Mononuclear cell (primary cell): ENCODE data around the gene CUL1. TPM values are rescaled to one million over a fixed set of nuclear protein-coding genes. Genes with fewer than 3 reads are reported as not detected.

Source experiments
- H3K27me3 ChIP-seq: 2 replicates; pipeline ENCODE4 v1.6.0; 2011; ENCODE audit warnings: low read length, control low read depth; ENCODE audit not compliant: insufficient read depth
- H3K4me1 ChIP-seq: 2 replicates; pipeline ENCODE4 v1.5.1; 2011; ENCODE audit warnings: mild to moderate bottlenecking, low read length, control low read depth; ENCODE audit not compliant: insufficient read depth
- H3K4me3 ChIP-seq: 2 replicates; pipeline ENCODE4 v1.5.1; 2011; ENCODE audit warnings: mild to moderate bottlenecking, low read length, moderate library complexity
- H3K9me3 ChIP-seq: 2 replicates; pipeline ENCODE4 v1.5.1; 2011; ENCODE audit warnings: low read depth, mild to moderate bottlenecking, control low read depth, low read length
- total RNA-seq: library from RNA; depleted of rRNA; stranded (reverse); fragments of >200 nt; gene quantifications from one replicate; pipeline ENCODE4 v1.2.3, GENCODE V29; 2012

Gene CUL1
- total RNA-seq, 1 donor, result 35.1 TPM

- Histone ChIP-seq H3K4me3 (no peak overlapping the region), H3K9me3 (no peaks in the 10 kb centered on the region), H3K27me3 (no peaks in the 10 kb centered on the region), H3K4me1 (no peaks in the 10 kb centered on the region)
These were observed 91.5 kb downstream of the CUL1 start for GRCh38 chr7:148790131-148790726.

DNA sequence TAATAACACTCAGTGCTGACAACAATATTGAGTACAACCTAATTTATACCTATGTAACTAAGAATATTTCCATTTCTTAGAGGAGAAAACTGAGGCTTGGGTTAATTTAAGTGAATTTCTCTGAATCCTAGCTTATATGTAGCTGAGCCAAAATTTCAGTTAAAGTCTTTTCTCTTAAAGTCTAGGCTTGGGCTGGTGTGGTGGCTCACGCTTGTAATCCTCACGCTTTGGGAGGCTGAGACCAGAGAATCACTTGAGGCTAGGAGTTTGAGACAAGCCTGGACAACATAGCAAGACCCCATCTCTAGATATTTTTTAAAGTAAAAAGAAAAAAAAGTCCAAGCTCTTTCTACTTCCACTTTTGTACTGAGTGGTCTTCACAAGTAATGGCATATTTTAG, 92.1 kb downstream of the CUL1 start:
- Histone ChIP-seq H3K9me3 (no peaks in the 10 kb centered on the region), H3K27me3 (no peaks in the 10 kb centered on the region), H3K4me1 (no peaks in the 10 kb centered on the region), H3K4me3 (no peak overlapping the region)

- Histone ChIP-seq H3K27me3 (no peaks in the 10 kb centered on the region), H3K9me3 (no peaks in the 10 kb centered on the region), H3K4me1 (no peaks in the 10 kb centered on the region), H3K4me3 (no peak overlapping the region)
These were observed 92.8 kb downstream of the CUL1 start for GRCh38 chr7:148791546-148791945.

GRCh38 chr7:148793590-148793989, 94.9 kb downstream of the CUL1 start:
- Histone ChIP-seq H3K4me1 (no peaks in the 10 kb centered on the region), H3K9me3 (no peaks in the 10 kb centered on the region), H3K27me3 (no peaks in the 10 kb centered on the region), H3K4me3 (no peak overlapping the region)

GRCh38 chr7:148794476-148794875, 95.8 kb downstream of the CUL1 start:
- H3K4me1 ChIP-seq, result no peaks in the 10 kb centered on the region
- H3K4me3 ChIP-seq, result no peak overlapping the region
- H3K9me3 ChIP-seq, result no peaks in the 10 kb centered on the region
- no peaks in the 10 kb centered on the region for H3K27me3 ChIP-seq

DNA sequence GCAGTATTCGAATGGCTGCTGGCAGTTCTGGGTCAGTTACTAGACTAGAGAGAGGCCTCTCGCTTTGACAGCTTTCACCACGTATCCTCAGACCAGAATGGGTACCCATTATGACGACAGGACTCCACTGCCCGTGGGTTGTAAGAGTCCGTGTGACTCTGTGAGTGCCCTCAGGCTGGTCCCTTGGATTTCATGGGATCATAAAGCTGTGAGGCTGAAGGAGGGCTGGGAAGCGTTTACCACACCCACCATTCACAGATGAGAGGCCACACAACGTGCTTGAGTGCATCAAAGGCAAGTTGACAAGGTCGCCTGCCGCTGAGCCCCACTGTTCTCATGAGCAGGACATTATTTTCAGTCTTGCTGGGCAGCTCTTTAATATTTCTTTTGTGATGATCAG, 98.1 kb downstream of the CUL1 start:
- H3K4me3 ChIP-seq, result no peak overlapping the region
- no peaks in the 10 kb centered on the region for H3K27me3 ChIP-seq
- no peaks in the 10 kb centered on the region for H3K9me3 ChIP-seq
- H3K4me1 ChIP-seq, result no peaks in the 10 kb centered on the region

GRCh38 chr7:148799893-148800555, 101.3 kb downstream of the CUL1 start:
- Histone ChIP-seq H3K4me1 (no peaks in the 10 kb centered on the region), H3K4me3 (no peak overlapping the region), H3K27me3 (no peaks in the 10 kb centered on the region), H3K9me3 (no peaks in the 10 kb centered on the region)

- H3K4me3 ChIP-seq, result no peak overlapping the region
- no peaks in the 10 kb centered on the region for H3K27me3 ChIP-seq
- no peaks in the 10 kb centered on the region for H3K9me3 ChIP-seq
- no peaks in the 10 kb centered on the region for H3K4me1 ChIP-seq
These were observed 102.0 kb downstream of the CUL1 start for GRCh38 chr7:148800677-148801076.

DNA sequence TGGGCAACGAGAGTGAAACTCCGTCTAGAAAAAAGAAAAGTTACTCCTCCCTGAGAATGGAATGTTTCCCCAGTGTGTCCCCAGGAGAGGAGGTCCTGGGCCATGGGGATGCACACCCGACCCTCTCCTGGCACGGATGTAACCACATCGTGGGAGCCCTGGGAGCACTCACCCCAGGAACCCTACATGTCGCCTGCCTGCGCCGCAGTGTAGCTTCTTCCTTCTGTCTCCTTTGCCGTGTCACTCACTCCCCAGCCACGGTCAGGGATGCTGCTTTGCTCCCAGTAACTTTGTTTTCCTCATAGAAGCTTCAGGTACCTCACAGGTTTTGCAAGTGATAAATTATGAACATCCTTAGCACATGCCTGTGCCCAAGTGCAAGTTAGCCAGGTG, 103.4 kb downstream of the CUL1 start:
- Histone ChIP-seq H3K4me1 (no peaks in the 10 kb centered on the region), H3K27me3 (no peaks in the 10 kb centered on the region), H3K9me3 (no peaks in the 10 kb centered on the region), H3K4me3 (no peak overlapping the region)

DNA sequence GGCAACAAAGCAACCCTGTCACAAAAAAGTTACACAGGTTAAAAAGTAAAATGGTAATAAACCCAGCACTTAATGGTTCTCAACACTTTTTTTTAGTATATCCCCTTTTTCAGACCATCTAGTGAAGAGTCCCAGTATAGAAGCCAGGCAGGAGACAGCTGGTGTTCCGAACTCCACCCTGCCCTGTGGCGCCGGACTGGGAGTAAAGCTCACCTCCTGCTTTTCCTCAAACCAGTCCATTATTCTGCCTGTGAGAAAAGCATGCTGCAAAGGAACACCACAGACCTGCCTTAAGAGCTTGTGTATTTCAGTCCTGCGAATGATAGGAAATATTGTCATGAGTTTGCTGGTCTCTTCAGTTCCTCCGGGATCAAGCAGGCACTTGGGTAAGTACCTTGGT, 104.4 kb downstream of the CUL1 start:
- Histone ChIP-seq H3K9me3 (no peaks in the 10 kb centered on the region), H3K4me3 (no peak overlapping the region), H3K27me3 (no peaks in the 10 kb centered on the region), H3K4me1 (no peaks in the 10 kb centered on the region)

- Histone ChIP-seq H3K4me1 (no peaks in the 10 kb centered on the region), H3K9me3 (no peaks in the 10 kb centered on the region), H3K27me3 (no peaks in the 10 kb centered on the region), H3K4me3 (no peak overlapping the region)
These were observed 105.9 kb downstream of the CUL1 start for GRCh38 chr7:148804343-148805235.

DNA sequence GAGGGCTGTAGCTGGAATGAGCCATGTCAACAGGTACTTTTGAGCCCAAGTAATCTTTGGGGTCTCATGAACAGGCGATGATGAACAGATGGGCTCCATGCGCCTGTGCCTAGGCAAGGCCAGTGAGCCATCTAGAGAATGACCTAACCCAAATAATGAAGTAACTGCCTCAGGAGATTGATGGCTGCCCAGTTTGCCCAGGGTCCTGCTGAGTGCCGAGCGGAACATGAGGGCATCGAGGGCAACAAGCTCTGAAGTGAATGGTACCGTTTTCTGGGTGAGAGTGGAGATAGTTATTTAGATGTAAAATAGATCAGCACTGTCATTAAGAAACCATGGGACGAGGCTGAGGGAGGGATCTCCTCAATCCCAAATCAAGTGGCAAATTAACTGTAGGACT, 107.5 kb downstream of the CUL1 start:
- Histone ChIP-seq H3K4me1 (no peaks in the 10 kb centered on the region), H3K4me3 (no peak overlapping the region), H3K9me3 (no peaks in the 10 kb centered on the region), H3K27me3 (no peaks in the 10 kb centered on the region)

DNA sequence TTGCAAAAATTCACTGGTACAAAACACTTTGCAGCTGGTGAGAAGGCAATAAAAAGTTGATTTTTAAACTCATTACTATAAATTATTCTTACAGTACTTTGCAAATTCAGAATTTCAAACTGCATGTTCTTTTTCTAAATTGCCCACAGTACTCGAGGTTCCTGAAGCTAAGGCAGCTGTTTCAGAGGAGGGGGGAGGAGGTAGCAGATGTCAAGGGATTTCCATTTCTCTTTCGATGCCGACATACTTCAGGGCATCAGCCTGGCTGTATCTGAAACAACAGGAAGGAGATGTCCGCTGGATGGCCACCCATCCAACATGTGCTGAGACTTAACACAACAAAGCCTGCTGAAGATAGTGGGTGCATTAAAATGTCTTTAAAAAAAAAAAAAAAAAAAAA, 108.7 kb downstream of the CUL1 start:
- no peak overlapping the region for H3K4me3 ChIP-seq
- H3K4me1 ChIP-seq, result no peaks in the 10 kb centered on the region
- no peaks in the 10 kb centered on the region for H3K27me3 ChIP-seq
- no peaks in the 10 kb centered on the region for H3K9me3 ChIP-seq

GRCh38 chr7:148809856-148810255, 111.2 kb downstream of the CUL1 start:
- no peak overlapping the region for H3K4me3 ChIP-seq
- no peaks in the 10 kb centered on the region for H3K27me3 ChIP-seq
- no peaks in the 10 kb centered on the region for H3K4me1 ChIP-seq
- H3K9me3 ChIP-seq, result no peaks in the 10 kb centered on the region

GRCh38 chr7:148811892-148812291, 113.2 kb downstream of the CUL1 start:
- Histone ChIP-seq H3K4me3 (no peak overlapping the region), H3K27me3 (no peaks in the 10 kb centered on the region), H3K4me1 (no peaks in the 10 kb centered on the region), H3K9me3 (no peaks in the 10 kb centered on the region)
